ENCODE measurements around the gene HEXIM1. TPM values are rescaled to one million over a fixed set of nuclear protein-coding genes. Genes with fewer than 3 reads are reported as not detected.

HEXIM1 gene
- total RNA-seq, 6 experiments from 2014 or later: 14.0 to 27.1 (median 19.6) TPM

GRCh38 chr17:45129940-45130680 lies 18.2 kb upstream of the HEXIM1 start:
- Histone ChIP-seq H3K4me1 (peaks cover 0 to 7% (median 0%) of the 10 kb centered on the region in 4 donors), H3K9me3 (no peaks in the 10 kb centered on the region), H3K27me3 (no peaks in the 10 kb centered on the region), H3K4me3 (no peak overlapping the region), H3K36me3 (no peaks in the 10 kb centered on the region), H3K27ac (no peak overlapping the region)
- DNase-seq (peak in 1 of 3 donors; percentile 45), ATAC-seq (no peak)
- WGBS (ENCODE audit: insufficient coverage, low coverage, low lambda C conversion rate, missing lambda C conversion rate): 63% methylated on average over 4 of the region's 13 CpGs
- intact Hi-C loops (cut with DNase I): loop anchor here (10.0 kb wide), 2 partner anchors 205 to 215 kb away; partner anchors contain the start of gene GFAP (in 1 of the 2)
- TF ChIP-seq POLR2A (IDR thresholded peaks at IDR 0.05): no peak
- TF ChIP-seq, protein P1, sequence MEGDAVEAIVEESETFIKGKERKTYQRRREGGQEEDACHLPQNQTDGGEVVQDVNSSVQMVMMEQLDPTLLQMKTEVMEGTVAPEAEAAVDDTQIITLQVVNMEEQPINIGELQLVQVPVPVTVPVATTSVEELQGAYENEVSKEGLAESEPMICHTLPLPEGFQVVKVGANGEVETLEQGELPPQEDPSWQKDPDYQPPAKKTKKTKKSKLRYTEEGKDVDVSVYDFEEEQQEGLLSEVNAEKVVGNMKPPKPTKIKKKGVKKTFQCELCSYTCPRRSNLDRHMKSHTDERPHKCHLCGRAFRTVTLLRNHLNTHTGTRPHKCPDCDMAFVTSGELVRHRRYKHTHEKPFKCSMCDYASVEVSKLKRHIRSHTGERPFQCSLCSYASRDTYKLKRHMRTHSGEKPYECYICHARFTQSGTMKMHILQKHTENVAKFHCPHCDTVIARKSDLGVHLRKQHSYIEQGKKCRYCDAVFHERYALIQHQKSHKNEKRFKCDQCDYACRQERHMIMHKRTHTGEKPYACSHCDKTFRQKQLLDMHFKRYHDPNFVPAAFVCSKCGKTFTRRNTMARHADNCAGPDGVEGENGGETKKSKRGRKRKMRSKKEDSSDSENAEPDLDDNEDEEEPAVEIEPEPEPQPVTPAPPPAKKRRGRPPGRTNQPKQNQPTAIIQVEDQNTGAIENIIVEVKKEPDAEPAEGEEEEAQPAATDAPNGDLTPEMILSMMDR (IDR thresholded peaks at IDR 0.05): no peak

DNA sequence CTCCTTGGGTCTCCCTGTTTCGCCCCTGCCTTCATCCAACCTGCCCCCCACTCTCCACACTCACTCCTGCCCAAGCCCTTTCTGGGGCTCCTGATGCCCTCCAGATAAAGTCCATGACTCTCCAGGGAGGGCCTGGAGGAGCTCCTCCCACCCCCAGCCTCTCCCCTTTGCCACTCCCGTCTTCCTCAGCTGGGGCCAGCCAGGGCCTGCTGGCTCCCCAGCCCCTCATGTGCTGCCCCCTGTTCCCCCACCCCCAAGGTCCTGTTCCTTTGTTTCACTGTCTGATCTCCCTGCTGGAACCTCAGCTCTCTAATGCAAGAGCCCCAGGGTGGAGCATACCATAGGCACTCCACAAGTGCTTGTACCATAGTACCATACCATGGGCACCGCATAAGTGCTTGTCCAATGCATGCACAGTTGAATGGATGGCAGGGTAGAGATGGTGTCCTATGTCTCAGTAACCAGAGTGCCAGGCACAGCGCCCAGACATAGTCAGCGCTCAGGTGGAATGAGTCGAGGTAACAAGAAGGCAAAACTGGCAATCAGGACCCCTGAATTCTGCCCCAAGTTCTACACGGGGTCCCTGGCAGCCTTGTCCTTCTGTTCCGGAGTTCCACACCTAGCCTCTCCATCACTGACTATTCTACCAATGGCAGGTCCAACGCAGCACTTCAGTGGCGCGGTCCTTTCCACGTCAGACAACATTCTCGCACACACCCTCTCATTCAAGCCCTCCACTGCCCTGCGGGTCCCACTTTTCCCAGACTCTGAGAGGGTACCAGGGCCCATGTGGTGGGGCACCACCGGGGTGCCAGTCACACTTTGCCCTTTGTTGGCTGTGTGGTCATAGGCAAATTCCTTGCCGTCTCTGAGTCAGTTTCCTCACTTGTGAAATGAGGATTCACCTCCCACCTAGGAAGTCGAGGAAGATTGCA lies 17.3 kb upstream of the HEXIM1 start:
- DNase-seq: no peak
- Histone ChIP-seq H3K27me3 (no peaks in the 10 kb centered on the region), H3K9me3 (no peaks in the 10 kb centered on the region), H3K4me1 (peaks cover 0 to 9% (median 0%) of the 10 kb centered on the region in 4 donors), H3K36me3 (no peaks in the 10 kb centered on the region), H3K27ac (no peak overlapping the region), H3K4me3 (no peak overlapping the region)
- 84% methylated on average over 9 of the region's 17 CpGs for WGBS (ENCODE audit: insufficient coverage, low coverage, low lambda C conversion rate, missing lambda C conversion rate)
- intact Hi-C loops (cut with DNase I): no loop called here
- no peak for TF ChIP-seq POLR2A (IDR thresholded peaks at IDR 0.05)
- TF ChIP-seq, protein P1 (IDR thresholded peaks at IDR 0.05): no peak
- no peak for ATAC-seq

GRCh38 chr17:45131616-45132319 lies 16.5 kb upstream of the HEXIM1 start:
- TF ChIP-seq, protein P1 (IDR thresholded peaks at IDR 0.05): peak; percentile 63 to 83 (median 71)
- TF ChIP-seq POLR2A (IDR thresholded peaks at IDR 0.05): no peak
- no peaks in the 10 kb centered on the region for H3K27me3 ChIP-seq
- peak; percentile 52 to 71 (median 70) for DNase-seq
- 4% methylated on average over 15 of the region's 46 CpGs for WGBS (ENCODE audit: insufficient coverage, low coverage, low lambda C conversion rate, missing lambda C conversion rate)
- intact Hi-C loops (cut with DNase I): no loop called here
- no peaks in the 10 kb centered on the region for H3K36me3 ChIP-seq
- H3K4me1 ChIP-seq: peaks cover 0 to 17% (median 0%) of the 10 kb centered on the region in 4 donors
- H3K27ac ChIP-seq: peak overlapping the region; percentile 36 to 89 (median 47)
- no peaks in the 10 kb centered on the region for H3K9me3 ChIP-seq
- peak overlapping the region; percentile 57 to 79 (median 73) for H3K4me3 ChIP-seq
- ATAC-seq: no peak

- no peaks in the 10 kb centered on the region for H3K9me3 ChIP-seq
- WGBS (ENCODE audit: insufficient coverage, low coverage, low lambda C conversion rate, missing lambda C conversion rate): 1% methylated on average over 18 of the region's 36 CpGs
- H3K27me3 ChIP-seq: no peaks in the 10 kb centered on the region
- ATAC-seq (no peak), DNase-seq (no peak)
- H3K4me1 ChIP-seq: peaks cover 0 to 22% (median 0%) of the 10 kb centered on the region in 4 donors
- H3K36me3 ChIP-seq: no peaks in the 10 kb centered on the region
- H3K4me3 ChIP-seq: peak within 1 kb of the TSS; percentile 57 to 79 (median 73)
- intact Hi-C loops (cut with DNase I): no loop called here
- TF ChIP-seq POLR2A (IDR thresholded peaks at IDR 0.05): no peak
- TF ChIP-seq, protein P1 (IDR thresholded peaks at IDR 0.05): no peak
- H3K27ac ChIP-seq: peak within 1 kb of the TSS; percentile 74 to 95 (median 89)
Measured at GRCh38 chr17:45132320-45132571, 16.0 kb upstream of the HEXIM1 start, which contains the start of gene PLCD3. TSS of gene PLCD3 (minus strand) at chr17:45132515. CDS start at chr17:45132410, 105 bp downstream.
